Bone marrow (tissue), 2 donors: Measurements from ENCODE around the gene FAM240A.
"Not testable (repeated sequence)": the region's sequence is repeated elsewhere in the genome, so short reads cannot be mapped to it uniquely, and the experiment has no call there.

Experiments used
- DNase-seq, 2 donors: peaks; one replicate each; lab custom pipeline; 2025; lab: John Stamatoyannopoulos, UW

Gene FAM240A

GRCh38 chr3:46612324-46612723 lies at the start of gene FAM240A:
Gene FAM240A, plus strand, starts transcription at chr3:46612525. Its CDS starts 159 bp downstream, at chr3:46612684.
- DNase-seq = no peak

GRCh38 chr3:46564190-46565021 lies 47.9 kb upstream of the FAM240A start:
- DNase-seq = no peak

GRCh38 chr3:46565077-46565476 lies 47.2 kb upstream of the FAM240A start:
- no peak for DNase-seq

GRCh38 chr3:46565607-46566039 lies 46.7 kb upstream of the FAM240A start:
- no peak for DNase-seq

- DNase-seq = no peak
Observed at GRCh38 chr3:46566040-46566641, 46.2 kb upstream of the FAM240A start, which contains the start of gene LRRC2. Gene LRRC2, minus strand, starts transcription at chr3:46566302. Its CDS starts 14,711 bp downstream, at chr3:46551591.

GRCh38 chr3:46571684-46572083 lies 40.6 kb upstream of the FAM240A start:
- no peak for DNase-seq

GRCh38 chr3:46573701-46574100 lies 38.6 kb upstream of the FAM240A start:
- DNase-seq = no peak

GRCh38 chr3:46574243-46574646 lies 38.1 kb upstream of the FAM240A start:
- DNase-seq = no peak

- DNase-seq = no peak
Observed at GRCh38 chr3:46574881-46575576, 37.3 kb upstream of the FAM240A start.

GRCh38 chr3:46575577-46576222 lies 36.6 kb upstream of the FAM240A start:
- DNase-seq = no peak

- no peak for DNase-seq
Observed at GRCh38 chr3:46576386-46576785, 35.9 kb upstream of the FAM240A start.

GRCh38 chr3:46576879-46577278 lies 35.4 kb upstream of the FAM240A start:
- no peak for DNase-seq

GRCh38 chr3:46577580-46578249 lies 34.6 kb upstream of the FAM240A start:
- not testable (repeated sequence) for DNase-seq

GRCh38 chr3:46578973-46579755 lies 33.2 kb upstream of the FAM240A start:
- no peak for DNase-seq

- no peak for DNase-seq
Observed at GRCh38 chr3:46579756-46580286, 32.5 kb upstream of the FAM240A start.

- DNase-seq = no peak
Observed at GRCh38 chr3:46580675-46581074, 31.6 kb upstream of the FAM240A start.

GRCh38 chr3:46584598-46585467 lies 27.5 kb upstream of the FAM240A start:
- no peak for DNase-seq

GRCh38 chr3:46585799-46586693 lies 26.3 kb upstream of the FAM240A start:
- DNase-seq = no peak
